Stimulated activated naive B cell treated with anti-CD40 and anti-IgM and Interleukin-4, amounts not matched to agents 10 μg/mL and 1 μg/mL and 100 μg/mL, for 72 hours (primary cell): ENCODE data around the gene RGS3.
"Not testable (repeated sequence)": the region's sequence is repeated elsewhere in the genome, so short reads cannot be mapped to it uniquely, and the experiment has no call there.

ENCODE experiments used
- ATAC-seq, 2 donors: fragments of 150-1000 bp; cut with Tn5 transposase; replicated peaks; 2 replicates each; pipeline ENCODE4 v1.10.0; 2021; ENCODE audit warnings: moderate library complexity in 1 of 2
- DNase-seq: peaks from one replicate; pipeline ENCODE4 v3.0.0; 2021
- H3K27ac Mint-ChIP-seq: one replicate; pipeline ENCODE4 v1.8.0; 2022; ENCODE audit warnings: mild to moderate bottlenecking, mixed read lengths
- H3K27me3 Mint-ChIP-seq, 2 donors: one replicate each; pipeline ENCODE4 v1.8.0; 2022; ENCODE audit warnings: mixed read lengths in 2 of 2
- H3K36me3 Mint-ChIP-seq, 2 donors: one replicate each; pipeline ENCODE4 v1.8.0; 2022; ENCODE audit warnings: mixed read lengths in 2 of 2, mild to moderate bottlenecking in 1 of 2
- H3K4me1 Mint-ChIP-seq, 2 donors: one replicate each; pipeline ENCODE4 v1.8.0; 2022; ENCODE audit warnings: mixed read lengths in 2 of 2, mild to moderate bottlenecking in 1 of 2
- H3K4me3 Mint-ChIP-seq, 2 donors: one replicate each; pipeline ENCODE4 v1.8.0; 2022; ENCODE audit warnings: mild to moderate bottlenecking in 2 of 2, mixed read lengths in 2 of 2, moderate library complexity in 1 of 2
- H3K9me3 Mint-ChIP-seq, 2 donors: one replicate each; pipeline ENCODE4 v1.8.0; 2022; ENCODE audit warnings: mixed read lengths in 2 of 2, mild to moderate bottlenecking in 1 of 2

Gene RGS3

GRCh38 chr9:113488490-113488889 lies 25.0 kb downstream of the RGS3 start:
- no peaks in the 10 kb centered on the region for H3K27me3 Mint-ChIP-seq
- no peak for ATAC-seq

GRCh38 chr9:113491147-113491546 lies 27.6 kb downstream of the RGS3 start:
- H3K27ac Mint-ChIP-seq, DNase-seq, H3K36me3 Mint-ChIP-seq, H3K4me1 Mint-ChIP-seq, H3K27me3 Mint-ChIP-seq, ATAC-seq, H3K9me3 Mint-ChIP-seq, H3K4me3 Mint-ChIP-seq: not testable (repeated sequence)

More at GRCh38 chr9:113488490-113488889, 25.0 kb downstream of the RGS3 start:
- H3K27ac Mint-ChIP-seq: no peak overlapping the region
- DNase-seq: no peak
- H3K36me3 Mint-ChIP-seq: no peaks in the 10 kb centered on the region
- H3K4me1 Mint-ChIP-seq: peaks cover 0 to 6% of the 10 kb centered on the region in 2 donors
- no peaks in the 10 kb centered on the region for H3K9me3 Mint-ChIP-seq
- no peak overlapping the region for H3K4me3 Mint-ChIP-seq

GRCh38 chr9:113492343-113493202 lies 29.0 kb downstream of the RGS3 start:
- Mint-ChIP-seq H3K36me3 (no peaks in the 10 kb centered on the region), H3K27ac (no peak overlapping the region), H3K4me3 (no peak overlapping the region), H3K4me1 (peaks cover 0 to 6% of the 10 kb centered on the region in 2 donors), H3K9me3 (no peaks in the 10 kb centered on the region), H3K27me3 (no peaks in the 10 kb centered on the region)
- ATAC-seq (no peak), DNase-seq (no peak)

- Mint-ChIP-seq H3K9me3 (no peaks in the 10 kb centered on the region), H3K4me1 (peaks cover 0 to 6% of the 10 kb centered on the region in 2 donors), H3K4me3 (no peak overlapping the region), H3K36me3 (no peaks in the 10 kb centered on the region), H3K27ac (no peak overlapping the region), H3K27me3 (no peaks in the 10 kb centered on the region)
- no peak for DNase-seq
- ATAC-seq: no peak
These were observed 29.6 kb downstream of the RGS3 start for GRCh38 chr9:113493203-113493520.

- Mint-ChIP-seq H3K27ac (no peak overlapping the region), H3K36me3 (no peaks in the 10 kb centered on the region), H3K4me1 (peaks cover 0 to 6% of the 10 kb centered on the region in 2 donors), H3K9me3 (no peaks in the 10 kb centered on the region), H3K4me3 (no peak overlapping the region), H3K27me3 (no peaks in the 10 kb centered on the region)
- DNase-seq (no peak), ATAC-seq (no peak)
These were observed 32.0 kb downstream of the RGS3 start for GRCh38 chr9:113495526-113495925.

- H3K4me1 Mint-ChIP-seq: peaks cover 0 to 6% of the 10 kb centered on the region in 2 donors
- H3K27ac Mint-ChIP-seq: no peak overlapping the region
- H3K9me3 Mint-ChIP-seq: no peaks in the 10 kb centered on the region
- DNase-seq (no peak), ATAC-seq (no peak)
- no peak overlapping the region for H3K4me3 Mint-ChIP-seq
- peaks cover 0 to 7% of the 10 kb centered on the region in 2 donors for H3K27me3 Mint-ChIP-seq
- no peaks in the 10 kb centered on the region for H3K36me3 Mint-ChIP-seq
These were observed 33.5 kb downstream of the RGS3 start for GRCh38 chr9:113497051-113497450.

- Mint-ChIP-seq H3K27me3 (peaks cover 0 to 7% of the 10 kb centered on the region in 2 donors), H3K4me3 (no peak overlapping the region), H3K9me3 (no peaks in the 10 kb centered on the region), H3K27ac (peak overlapping the region; percentile 31), H3K4me1 (peaks cover 10 to 17% of the 10 kb centered on the region in 2 donors), H3K36me3 (no peaks in the 10 kb centered on the region)
- DNase-seq (no peak), ATAC-seq (no peak)
These were observed 35.8 kb downstream of the RGS3 start for GRCh38 chr9:113499153-113499875.

GRCh38 chr9:113499876-113500497 lies 36.5 kb downstream of the RGS3 start:
- ATAC-seq (peak in 1 of 2 donors; percentile 29), DNase-seq (no peak)
- Mint-ChIP-seq H3K9me3 (no peaks in the 10 kb centered on the region), H3K27me3 (peaks cover 0 to 7% of the 10 kb centered on the region in 2 donors), H3K4me3 (no peak overlapping the region), H3K27ac (no peak overlapping the region), H3K36me3 (no peaks in the 10 kb centered on the region), H3K4me1 (peaks cover 11 to 22% of the 10 kb centered on the region in 2 donors)

- Mint-ChIP-seq H3K4me3 (no peak overlapping the region), H3K27me3 (peaks cover 0 to 7% of the 10 kb centered on the region in 2 donors), H3K9me3 (no peaks in the 10 kb centered on the region), H3K27ac (peak overlapping the region; percentile 75), H3K36me3 (no peaks in the 10 kb centered on the region), H3K4me1 (peaks cover 11 to 22% of the 10 kb centered on the region in 2 donors)
- ATAC-seq: no peak
- DNase-seq: no peak
These were observed 37.7 kb downstream of the RGS3 start for GRCh38 chr9:113501129-113501686.

GRCh38 chr9:113501852-113502251 lies 38.3 kb downstream of the RGS3 start:
- Mint-ChIP-seq H3K4me3 (no peak overlapping the region), H3K27ac (no peak overlapping the region), H3K36me3 (no peaks in the 10 kb centered on the region), H3K4me1 (peaks cover 11 to 22% of the 10 kb centered on the region in 2 donors), H3K27me3 (peaks cover 0 to 7% of the 10 kb centered on the region in 2 donors), H3K9me3 (no peaks in the 10 kb centered on the region)
- DNase-seq (no peak), ATAC-seq (no peak)

- Mint-ChIP-seq H3K4me1 (peaks cover 11 to 22% of the 10 kb centered on the region in 2 donors), H3K9me3 (no peaks in the 10 kb centered on the region), H3K4me3 (no peak overlapping the region), H3K27ac (no peak overlapping the region), H3K36me3 (no peaks in the 10 kb centered on the region), H3K27me3 (peaks cover 0 to 7% of the 10 kb centered on the region in 2 donors)
- ATAC-seq (peak; percentile 46 to 58), DNase-seq (no peak)
These were observed 39.0 kb downstream of the RGS3 start for GRCh38 chr9:113502427-113503034.

- Mint-ChIP-seq H3K4me3 (no peak overlapping the region), H3K27me3 (peaks cover 0 to 7% of the 10 kb centered on the region in 2 donors), H3K9me3 (no peaks in the 10 kb centered on the region), H3K36me3 (no peaks in the 10 kb centered on the region), H3K27ac (no peak overlapping the region), H3K4me1 (peaks cover 11 to 22% of the 10 kb centered on the region in 2 donors)
- no peak for DNase-seq
- no peak for ATAC-seq
These were observed 39.6 kb downstream of the RGS3 start for GRCh38 chr9:113503131-113503541.

GRCh38 chr9:113503613-113504211 lies 40.2 kb downstream of the RGS3 start:
- Mint-ChIP-seq H3K9me3 (no peaks in the 10 kb centered on the region), H3K36me3 (peaks cover 0 to 2% of the 10 kb centered on the region in 2 donors), H3K4me1 (peaks cover 13 to 26% of the 10 kb centered on the region in 2 donors), H3K27ac (peak overlapping the region; percentile 6), H3K4me3 (no peak overlapping the region), H3K27me3 (peaks cover 0 to 7% of the 10 kb centered on the region in 2 donors)
- ATAC-seq (no peak), DNase-seq (no peak)
